Muscle layer of duodenum (tissue), 2 donors: Measurements from ENCODE around the gene FIBIN.

Source experiments
- H3K27ac ChIP-seq: one replicate; pipeline ENCODE4 v1.7.0; 2013; ENCODE audit warnings: mild to moderate bottlenecking, low read length
- H3K27me3 ChIP-seq: one replicate; pipeline ENCODE4 v1.7.0; 2013; ENCODE audit warnings: low read depth, mild to moderate bottlenecking, control low read depth, low read length
- H3K36me3 ChIP-seq, 2 donors: one replicate each; pipeline ENCODE4 v1.7.0; 2013; ENCODE audit warnings: low read length in 2 of 2, control low read depth in 1 of 2, mild to moderate bottlenecking in 1 of 2; ENCODE audit not compliant: insufficient read depth in 2 of 2, control insufficient read depth in 1 of 2
- H3K4me1 ChIP-seq, 2 donors: one replicate each; pipeline ENCODE4 v1.7.0; 2013; ENCODE audit warnings: low read length in 2 of 2, mild to moderate bottlenecking in 2 of 2, control low read depth in 1 of 2, moderate library complexity in 1 of 2; ENCODE audit not compliant: insufficient read depth in 2 of 2, control insufficient read depth in 1 of 2
- H3K4me3 ChIP-seq, 2 donors: one replicate each; pipeline ENCODE4 v1.7.0; 2013; ENCODE audit warnings: low read length in 2 of 2, low read depth in 1 of 2, mild to moderate bottlenecking in 1 of 2
- H3K9me3 ChIP-seq, 2 donors: one replicate each; pipeline ENCODE4 v1.7.0; 2013; ENCODE audit warnings: low read length in 2 of 2, control low read depth in 1 of 2, mild to moderate bottlenecking in 1 of 2; ENCODE audit not compliant: control insufficient read depth in 1 of 2
- donor health status: healthy.

Gene FIBIN

DNA sequence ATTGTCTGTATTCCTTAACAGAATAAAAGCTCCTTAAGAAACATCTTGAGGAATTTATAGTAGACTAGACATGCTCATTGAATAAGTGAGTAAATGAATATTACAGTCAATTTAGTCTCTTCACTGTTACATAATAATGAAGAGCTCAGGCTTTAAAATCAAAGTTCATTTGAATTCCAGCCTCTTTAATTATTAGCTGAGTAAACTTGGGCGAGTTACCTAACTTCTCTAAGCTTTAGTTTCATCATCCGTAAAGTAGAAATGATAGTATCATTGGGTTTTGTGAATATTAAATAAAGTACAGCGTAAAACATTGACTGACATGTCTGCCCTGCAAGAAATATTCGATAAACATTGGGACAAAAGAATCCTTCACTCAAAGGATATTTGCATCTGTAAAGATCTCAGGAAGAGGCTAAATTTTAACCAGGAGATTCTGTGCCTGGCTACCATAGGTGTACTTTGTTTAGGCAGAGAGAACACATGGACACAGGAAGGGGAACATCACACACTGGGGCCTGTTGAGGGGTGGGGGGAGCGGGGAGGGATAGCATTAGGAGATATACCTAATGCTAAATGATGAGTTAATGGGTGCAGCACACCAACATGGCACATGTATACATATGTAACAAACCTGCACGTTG, 31.5 kb downstream of the FIBIN start:
- no peaks in the 10 kb centered on the region for H3K36me3 ChIP-seq
- H3K9me3 ChIP-seq: no peaks in the 10 kb centered on the region
- H3K27ac ChIP-seq: no peak overlapping the region
- H3K4me3 ChIP-seq: no peak overlapping the region
- no peaks in the 10 kb centered on the region for H3K27me3 ChIP-seq
- no peaks in the 10 kb centered on the region for H3K4me1 ChIP-seq

DNA sequence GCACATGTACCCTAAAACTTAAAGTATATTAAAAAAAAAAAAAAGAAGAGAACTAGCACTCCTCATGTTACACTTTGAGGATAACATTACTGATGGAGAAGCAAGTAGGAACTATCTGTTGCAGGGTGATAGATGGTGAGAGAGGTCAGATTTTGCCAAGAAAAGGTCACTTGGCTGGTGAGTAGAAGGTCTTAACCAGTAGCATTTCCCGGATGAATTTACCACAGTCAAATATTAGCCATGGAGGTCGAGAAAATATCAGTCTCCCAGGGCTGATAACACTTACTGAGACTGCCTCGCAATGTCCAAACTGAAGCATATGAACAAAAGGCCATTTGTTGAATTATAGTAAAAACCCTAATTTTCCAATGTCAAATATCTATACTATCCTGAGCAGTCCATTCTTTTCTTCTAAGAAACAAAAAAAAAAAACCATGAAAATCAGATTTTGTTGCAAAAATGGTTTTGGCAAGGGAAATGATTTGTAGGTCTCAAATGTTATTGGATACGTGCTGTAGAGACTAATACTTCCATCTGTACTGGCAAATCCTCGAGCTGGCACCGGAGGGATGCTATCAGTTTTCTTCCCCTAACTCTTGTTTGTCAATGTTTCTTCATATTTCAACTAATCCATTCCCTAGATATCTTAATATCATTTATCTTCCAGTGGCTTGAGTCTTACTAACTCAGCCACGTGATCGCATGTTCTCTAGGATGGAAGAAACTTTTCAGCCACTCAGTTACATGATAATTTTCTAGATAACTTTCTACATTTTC, 32.2 kb downstream of the FIBIN start:
- Histone ChIP-seq H3K27ac (no peak overlapping the region), H3K4me1 (no peaks in the 10 kb centered on the region), H3K4me3 (no peak overlapping the region), H3K27me3 (no peaks in the 10 kb centered on the region), H3K9me3 (no peaks in the 10 kb centered on the region), H3K36me3 (no peaks in the 10 kb centered on the region)

DNA sequence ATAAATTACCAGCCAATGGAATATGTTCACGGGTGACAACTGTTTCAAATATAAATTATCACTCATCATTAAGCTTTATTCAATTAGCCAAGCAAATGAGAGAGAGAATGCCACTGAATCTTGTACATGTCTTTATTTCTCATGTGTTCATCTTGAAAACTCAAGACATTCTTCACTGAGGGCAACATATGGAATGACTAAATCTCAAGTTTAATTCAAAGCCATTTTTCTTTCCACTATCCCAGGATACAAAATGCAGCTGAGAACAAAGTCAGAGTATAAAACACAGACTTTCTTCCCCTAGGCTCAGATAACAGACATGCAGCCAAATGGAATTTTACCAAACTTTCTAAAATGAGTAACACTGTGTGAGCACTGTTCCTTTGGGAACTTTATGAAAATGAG, 34.7 kb downstream of the FIBIN start:
- Histone ChIP-seq H3K36me3 (no peaks in the 10 kb centered on the region), H3K9me3 (no peaks in the 10 kb centered on the region), H3K27ac (no peak overlapping the region), H3K4me1 (no peaks in the 10 kb centered on the region), H3K27me3 (no peaks in the 10 kb centered on the region), H3K4me3 (no peak overlapping the region)

DNA sequence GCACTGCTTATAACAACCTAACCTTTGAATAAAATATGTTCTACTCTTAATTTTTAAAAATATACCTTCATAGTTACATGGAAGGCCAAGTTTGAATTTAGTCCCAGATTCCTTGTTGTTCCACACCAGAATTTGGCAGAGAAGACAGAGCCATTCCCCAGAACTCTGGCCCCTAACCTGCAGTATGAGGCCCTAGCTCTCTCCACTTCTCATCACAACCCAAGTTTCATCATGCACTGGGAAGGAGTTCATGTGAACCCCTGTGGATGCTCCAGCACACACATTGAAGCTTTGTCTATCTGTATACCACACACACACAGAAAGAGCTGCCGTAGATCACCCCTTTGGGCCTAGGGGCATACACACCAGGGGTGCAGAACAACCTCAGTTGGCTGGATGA, 36.1 kb downstream of the FIBIN start:
- no peaks in the 10 kb centered on the region for H3K36me3 ChIP-seq
- no peak overlapping the region for H3K4me3 ChIP-seq
- H3K27me3 ChIP-seq: no peaks in the 10 kb centered on the region
- H3K27ac ChIP-seq: no peak overlapping the region
- no peaks in the 10 kb centered on the region for H3K4me1 ChIP-seq
- no peaks in the 10 kb centered on the region for H3K9me3 ChIP-seq

DNA sequence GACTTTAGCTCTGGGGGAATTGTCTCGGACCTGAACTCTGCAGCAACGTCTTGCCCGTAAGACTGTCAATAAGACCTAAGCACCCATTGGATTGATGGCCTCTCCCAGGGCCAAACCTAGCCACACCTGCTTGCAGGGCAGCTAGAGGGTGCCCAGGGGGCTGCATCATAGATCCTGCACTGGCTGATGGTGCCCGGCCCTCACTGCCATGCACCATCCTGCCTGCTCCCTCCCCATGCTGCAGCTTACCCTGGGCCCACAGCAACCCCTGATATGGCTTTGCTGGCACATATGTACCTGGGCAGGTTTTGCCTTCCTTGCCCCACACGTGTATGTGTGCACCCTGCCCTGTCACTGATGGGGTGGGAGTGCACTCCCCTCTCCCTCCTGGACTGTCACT, 37.8 kb downstream of the FIBIN start:
- no peaks in the 10 kb centered on the region for H3K4me1 ChIP-seq
- H3K4me3 ChIP-seq: no peak overlapping the region
- H3K27ac ChIP-seq: no peak overlapping the region
- H3K27me3 ChIP-seq: no peaks in the 10 kb centered on the region
- peaks cover 0 to 5% of the 10 kb centered on the region in 2 donors for H3K9me3 ChIP-seq
- no peaks in the 10 kb centered on the region for H3K36me3 ChIP-seq

DNA sequence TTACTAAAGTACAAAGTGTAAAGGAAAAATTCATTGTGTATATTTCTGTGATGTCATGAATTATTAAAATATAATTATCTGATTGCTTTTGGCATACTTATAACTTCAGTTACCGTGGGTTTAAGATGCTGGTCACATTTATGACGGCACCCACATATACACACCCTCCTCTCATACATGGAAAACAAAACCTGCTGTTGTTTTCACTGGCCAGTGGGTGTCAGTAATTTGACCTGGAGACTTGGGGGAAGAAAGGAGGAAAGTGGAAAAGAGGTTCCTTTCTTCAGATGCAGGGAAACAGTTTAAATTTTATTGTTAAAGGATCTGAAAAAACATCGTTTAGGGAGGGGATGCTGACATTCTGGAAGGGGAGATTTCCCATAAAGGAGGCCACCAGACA, 46.0 kb downstream of the FIBIN start:
- Histone ChIP-seq H3K27ac (no peak overlapping the region), H3K27me3 (no peaks in the 10 kb centered on the region), H3K36me3 (no peaks in the 10 kb centered on the region), H3K4me1 (peaks cover 0 to 9% of the 10 kb centered on the region in 2 donors), H3K4me3 (no peak overlapping the region), H3K9me3 (peaks cover 0 to 9% of the 10 kb centered on the region in 2 donors)

DNA sequence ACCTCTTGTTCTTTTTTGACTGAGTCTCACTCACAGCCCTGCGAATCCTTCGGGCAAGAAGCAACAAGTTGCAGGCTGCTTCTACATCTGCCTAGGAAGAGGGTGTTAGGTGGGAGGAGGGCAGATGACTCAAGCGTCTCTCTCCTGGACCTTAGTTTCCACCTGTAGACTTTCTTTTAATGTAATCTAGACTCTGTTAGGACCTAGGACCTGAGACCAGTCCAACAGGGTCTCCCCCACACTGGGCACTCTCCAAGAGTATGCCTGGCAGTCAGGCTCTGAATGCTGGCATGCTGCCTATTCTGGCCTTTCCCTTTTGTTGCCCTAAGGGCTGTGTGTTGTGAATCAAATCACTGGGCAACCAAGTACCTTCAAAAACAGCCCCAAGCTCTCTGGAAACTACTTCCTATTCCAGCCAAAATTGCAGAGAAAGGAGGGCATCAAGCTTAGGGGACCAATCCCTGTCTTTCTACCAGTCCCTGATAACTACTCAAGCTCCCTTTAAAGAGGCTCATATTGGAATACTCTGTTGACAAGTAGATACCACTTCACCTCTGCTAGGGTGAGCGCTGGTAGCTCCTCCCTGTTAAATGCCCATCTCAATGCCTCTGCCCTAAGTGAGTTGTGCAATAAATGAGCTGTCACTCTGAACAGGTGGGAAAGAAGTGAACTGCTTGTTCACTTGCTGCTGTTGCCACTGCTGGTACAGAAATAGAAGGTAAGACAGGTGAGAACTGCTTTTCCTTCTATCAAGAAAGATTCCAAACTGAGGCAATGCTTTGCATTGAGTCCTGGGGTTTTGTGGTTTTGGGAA, 46.6 kb downstream of the FIBIN start, which contains the start of gene BBOX1:
TSS of gene BBOX1 (plus strand) at position 514 of the 814 bp plus-strand sequence. CDS start 14,616 bp downstream, outside the sequence.
- no peaks in the 10 kb centered on the region for H3K27me3 ChIP-seq
- no peaks in the 10 kb centered on the region for H3K36me3 ChIP-seq
- no peak within 1 kb of the TSS for H3K4me3 ChIP-seq
- H3K4me1 ChIP-seq: peaks cover 0 to 9% of the 10 kb centered on the region in 2 donors
- H3K27ac ChIP-seq: no peak within 1 kb of the TSS
- peaks cover 0 to 6% of the 10 kb centered on the region in 2 donors for H3K9me3 ChIP-seq

DNA sequence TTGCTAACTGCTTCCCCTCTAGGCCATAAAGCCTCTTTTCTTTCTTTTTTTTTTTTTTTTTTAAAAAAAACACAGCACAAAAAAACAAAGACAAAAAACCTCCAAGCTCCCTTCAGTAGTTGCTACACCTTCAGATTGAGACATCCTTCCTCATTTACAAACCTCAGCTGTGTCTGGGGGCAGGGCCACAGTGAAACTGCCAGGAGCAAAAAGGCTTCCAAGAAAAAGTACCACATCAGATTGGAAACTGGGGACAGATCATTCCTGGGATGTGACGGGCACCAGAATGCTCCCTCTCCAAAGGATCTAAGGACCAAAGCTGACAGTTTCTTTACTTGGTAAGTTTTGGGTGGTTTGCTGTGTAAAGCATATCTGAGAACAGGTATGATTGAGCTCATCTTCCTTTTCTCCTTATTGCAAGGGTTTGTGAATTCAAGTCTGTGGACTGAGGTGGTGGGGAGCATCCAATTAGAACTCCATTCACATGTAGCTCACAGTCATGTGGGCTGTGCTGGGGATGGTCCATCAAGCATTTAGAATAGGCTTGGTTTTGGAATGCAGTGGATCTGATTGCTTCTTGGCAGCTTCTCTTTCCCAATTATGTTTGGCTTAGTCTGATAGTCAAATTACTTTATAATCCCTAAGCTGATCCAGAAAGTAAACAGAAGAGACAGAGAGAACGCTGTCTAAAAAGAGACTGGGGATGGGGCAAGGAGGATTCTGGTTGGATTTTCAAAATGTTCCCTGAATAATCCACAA, 47.4 kb downstream of the FIBIN start:
- Histone ChIP-seq H3K27ac (no peak overlapping the region), H3K4me1 (peaks cover 0 to 9% of the 10 kb centered on the region in 2 donors), H3K27me3 (no peaks in the 10 kb centered on the region), H3K4me3 (no peak overlapping the region), H3K9me3 (peaks cover 0 to 3% of the 10 kb centered on the region in 2 donors), H3K36me3 (no peaks in the 10 kb centered on the region)
